PFSK-1 (cell line): ENCODE data around the gene UBN2.

ENCODE experiments used
- FOXP2 ChIP-seq: optimal IDR thresholded peaks from 2 replicates; pipeline ENCODE3; 2011; ENCODE audit warnings: borderline replicate concordance, control low read depth, inconsistent platforms; ENCODE audit not compliant: insufficient read depth; ENCODE audit errors: extremely low read length, extremely low read depth
- POLR2AphosphoS5 ChIP-seq: IDR thresholded peaks from 2 replicates; pipeline ENCODE4 v1.6.1; 2012; ENCODE audit warnings: low read depth, mild to moderate bottlenecking, control low read depth, low read length, moderate library complexity
- SIN3A ChIP-seq: IDR thresholded peaks from 2 replicates; pipeline ENCODE4 v1.6.1; 2012; ENCODE audit warnings: mild to moderate bottlenecking, low read length, moderate library complexity, borderline replicate concordance; ENCODE audit not compliant: insufficient read depth
- TAF1 ChIP-seq: IDR thresholded peaks from 2 replicates; pipeline ENCODE4 v1.6.1; 2012; ENCODE audit warnings: low read length, control low read depth, borderline replicate concordance; ENCODE audit not compliant: insufficient read depth
- TF ChIP-seq, protein P1 (sequence below), 2 experiments: IDR thresholded peaks; 2 replicates each; pipeline versions ENCODE4 v1.6.1 to v1.8.0; 2011 to 2012; ENCODE audit warnings: low read depth in 2 of 2, low read length in 2 of 2, control low read depth in 1 of 2, inconsistent platforms in 1 of 2, mild to moderate bottlenecking in 1 of 2, moderate library complexity in 1 of 2; ENCODE audit not compliant: insufficient read depth in 1 of 2

UBN2 gene

DNA sequence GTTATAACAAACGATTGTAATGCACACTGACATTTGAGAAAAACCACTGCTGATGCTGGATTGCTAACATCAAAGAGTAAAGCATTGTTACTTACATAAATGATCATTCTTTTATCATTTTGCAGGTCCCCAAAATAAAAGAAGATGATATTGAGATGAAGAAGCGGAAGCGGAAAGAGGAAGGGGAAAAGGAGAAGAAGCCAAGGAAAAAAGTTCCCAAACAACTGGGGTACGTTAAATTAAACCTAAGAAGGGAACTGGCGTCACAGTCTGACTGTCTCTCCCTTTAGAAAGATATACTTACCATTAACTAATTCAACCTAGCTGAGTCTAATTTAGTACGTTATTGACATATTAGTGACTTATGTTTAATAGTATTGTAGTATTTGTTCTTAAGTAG lies 28.1 kb downstream of the UBN2 start:
- TF ChIP-seq, protein P1, sequence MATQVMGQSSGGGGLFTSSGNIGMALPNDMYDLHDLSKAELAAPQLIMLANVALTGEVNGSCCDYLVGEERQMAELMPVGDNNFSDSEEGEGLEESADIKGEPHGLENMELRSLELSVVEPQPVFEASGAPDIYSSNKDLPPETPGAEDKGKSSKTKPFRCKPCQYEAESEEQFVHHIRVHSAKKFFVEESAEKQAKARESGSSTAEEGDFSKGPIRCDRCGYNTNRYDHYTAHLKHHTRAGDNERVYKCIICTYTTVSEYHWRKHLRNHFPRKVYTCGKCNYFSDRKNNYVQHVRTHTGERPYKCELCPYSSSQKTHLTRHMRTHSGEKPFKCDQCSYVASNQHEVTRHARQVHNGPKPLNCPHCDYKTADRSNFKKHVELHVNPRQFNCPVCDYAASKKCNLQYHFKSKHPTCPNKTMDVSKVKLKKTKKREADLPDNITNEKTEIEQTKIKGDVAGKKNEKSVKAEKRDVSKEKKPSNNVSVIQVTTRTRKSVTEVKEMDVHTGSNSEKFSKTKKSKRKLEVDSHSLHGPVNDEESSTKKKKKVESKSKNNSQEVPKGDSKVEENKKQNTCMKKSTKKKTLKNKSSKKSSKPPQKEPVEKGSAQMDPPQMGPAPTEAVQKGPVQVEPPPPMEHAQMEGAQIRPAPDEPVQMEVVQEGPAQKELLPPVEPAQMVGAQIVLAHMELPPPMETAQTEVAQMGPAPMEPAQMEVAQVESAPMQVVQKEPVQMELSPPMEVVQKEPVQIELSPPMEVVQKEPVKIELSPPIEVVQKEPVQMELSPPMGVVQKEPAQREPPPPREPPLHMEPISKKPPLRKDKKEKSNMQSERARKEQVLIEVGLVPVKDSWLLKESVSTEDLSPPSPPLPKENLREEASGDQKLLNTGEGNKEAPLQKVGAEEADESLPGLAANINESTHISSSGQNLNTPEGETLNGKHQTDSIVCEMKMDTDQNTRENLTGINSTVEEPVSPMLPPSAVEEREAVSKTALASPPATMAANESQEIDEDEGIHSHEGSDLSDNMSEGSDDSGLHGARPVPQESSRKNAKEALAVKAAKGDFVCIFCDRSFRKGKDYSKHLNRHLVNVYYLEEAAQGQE (IDR thresholded peaks at IDR 0.05; ENCODE audit: insufficient read depth in 1 of 2, low read depth in 2 of 2, low read length in 2 of 2) = no peak
- TF ChIP-seq POLR2AphosphoS5 (no peak), TAF1 (no peak), SIN3A (no peak), FOXP2 (no peak)

DNA sequence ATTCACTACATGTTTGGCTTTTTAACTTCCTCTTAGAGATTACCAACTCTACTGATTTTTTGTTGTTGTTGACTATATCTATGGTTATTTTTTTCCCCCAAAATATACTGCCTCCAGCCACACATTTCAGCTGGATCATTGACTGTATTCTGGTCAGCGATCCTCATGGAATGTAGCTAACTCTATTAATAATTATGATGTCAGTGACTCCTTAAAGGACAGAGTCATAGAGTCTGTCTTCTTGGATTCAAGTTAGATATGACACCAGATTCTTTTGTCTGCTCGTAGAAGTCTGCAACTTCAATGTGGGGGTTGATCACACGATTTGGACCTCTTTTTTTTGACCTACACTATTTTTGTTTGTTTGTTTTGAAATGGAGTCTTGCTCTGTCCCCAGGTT lies 33.2 kb downstream of the UBN2 start:
- TF ChIP-seq SIN3A (no peak), POLR2AphosphoS5 (no peak), FOXP2 (no peak)
- TF ChIP-seq, protein P1 (IDR thresholded peaks at IDR 0.05; ENCODE audit: insufficient read depth in 1 of 2, low read depth in 2 of 2, low read length in 2 of 2) = no peak

DNA sequence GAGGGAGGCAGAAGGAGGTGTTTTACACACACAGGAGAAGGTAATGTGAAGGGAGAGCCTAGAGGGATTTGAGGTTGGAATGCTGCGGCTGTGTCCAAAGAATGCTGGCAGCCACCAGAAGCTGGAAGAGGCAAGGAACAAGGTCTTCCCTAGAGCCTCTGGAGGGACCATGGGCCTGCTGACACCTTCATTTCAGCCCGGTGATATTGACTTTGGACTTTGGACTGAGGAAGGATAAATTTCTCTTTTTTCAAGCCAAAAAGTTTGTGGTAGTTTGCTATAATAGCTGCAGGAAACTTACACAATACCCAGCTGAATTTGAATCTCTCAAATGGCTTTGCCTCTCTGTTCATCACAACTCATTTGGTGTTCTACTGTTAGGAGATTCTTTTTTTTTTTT lies 34.6 kb downstream of the UBN2 start:
- TF ChIP-seq POLR2AphosphoS5 (no peak), FOXP2 (no peak), SIN3A (no peak)

DNA sequence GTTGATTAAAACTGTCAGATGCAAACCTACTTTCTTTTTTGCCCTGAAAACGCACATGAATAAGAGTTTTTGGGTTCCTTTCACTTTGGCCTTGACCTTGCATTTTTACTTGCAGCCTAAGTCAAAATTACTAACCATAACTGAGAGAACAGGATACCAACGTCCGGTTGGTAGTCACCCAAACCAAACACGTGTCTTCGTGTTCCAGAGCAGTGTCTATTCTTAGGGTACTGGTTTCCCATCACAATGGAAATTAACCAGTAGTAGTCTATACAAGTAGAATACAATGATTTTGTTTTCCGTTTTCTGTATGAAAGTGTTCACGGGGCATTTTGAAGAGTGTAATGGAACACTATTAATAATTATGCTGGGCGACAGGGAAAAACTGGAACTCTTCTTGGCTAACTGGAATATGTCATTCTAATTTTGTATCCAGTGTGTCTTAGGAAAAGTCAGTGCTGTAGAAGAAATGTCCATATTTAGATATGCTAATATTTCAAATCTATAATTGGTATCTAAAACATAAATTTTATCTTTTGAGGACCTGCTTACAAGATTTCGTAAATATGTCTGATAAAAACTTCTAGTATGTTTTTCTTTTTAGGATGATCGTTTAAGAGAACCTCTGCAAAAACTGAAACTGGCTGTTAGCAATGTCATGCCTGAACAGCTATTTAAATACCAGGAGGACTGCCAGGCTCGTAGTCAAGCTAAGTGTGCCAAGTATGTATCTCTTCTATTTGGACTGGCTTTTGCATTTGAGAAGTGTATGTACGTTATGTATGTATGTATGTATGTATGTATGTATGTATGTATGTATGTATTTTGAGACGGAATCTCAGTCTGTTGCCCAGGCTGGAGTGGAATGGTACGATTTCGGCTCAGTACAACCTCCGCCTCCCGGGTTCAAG lies 40.9 kb downstream of the UBN2 start:
- TF ChIP-seq TAF1 (no peak), FOXP2 (no peak), POLR2AphosphoS5 (no peak), SIN3A (no peak)
- TF ChIP-seq, protein P1 (IDR thresholded peaks at IDR 0.05; ENCODE audit: insufficient read depth in 1 of 2, low read depth in 2 of 2, low read length in 2 of 2) = no peak

DNA sequence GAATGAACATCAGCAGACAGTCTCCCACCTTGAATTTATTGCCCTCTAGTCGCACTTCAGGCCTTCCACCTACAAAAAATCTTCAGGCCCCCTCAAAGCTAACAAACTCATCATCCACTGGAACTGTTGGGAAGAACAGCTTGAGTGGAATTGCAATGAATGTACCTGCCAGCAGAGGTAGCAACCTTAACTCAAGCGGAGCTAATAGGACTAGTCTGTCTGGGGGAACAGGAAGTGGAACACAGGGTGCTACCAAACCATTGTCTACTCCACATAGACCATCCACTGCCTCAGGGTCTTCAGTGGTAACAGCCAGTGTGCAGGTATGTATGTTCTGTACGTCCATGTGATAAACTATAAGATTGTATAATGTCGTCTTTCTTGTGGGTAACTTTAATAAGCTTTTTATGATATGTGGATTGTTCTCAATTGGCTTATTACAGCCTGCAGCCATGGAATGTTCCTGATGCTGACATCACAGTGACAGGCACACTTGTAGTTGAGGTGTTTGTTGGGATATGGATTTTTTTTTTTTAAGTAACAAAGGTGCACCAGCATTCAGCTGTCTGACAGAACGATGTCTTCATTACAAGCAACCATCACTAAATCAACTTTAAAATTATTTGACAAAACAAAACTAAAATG lies 53.3 kb downstream of the UBN2 start:
- TF ChIP-seq FOXP2 (no peak), SIN3A (no peak), TAF1 (no peak), POLR2AphosphoS5 (no peak)
- TF ChIP-seq, protein P1 (IDR thresholded peaks at IDR 0.05; ENCODE audit: insufficient read depth in 1 of 2, low read depth in 2 of 2, low read length in 2 of 2) = no peak
